ENCODE data around the gene PRMT7. TPM values are rescaled to one million over a fixed set of nuclear protein-coding genes. Genes with fewer than 3 reads are reported as not detected.

PRMT7 gene
- total RNA-seq, 1 experiment from 2014 or later: 40.2 TPM

GRCh38 chr16:68375801-68376536 lies 65.2 kb downstream of the PRMT7 start:
- no peak for DNase-seq (ENCODE audit: low spot score)

- DNase-seq (ENCODE audit: low spot score): no peak
These were observed 65.8 kb downstream of the PRMT7 start for GRCh38 chr16:68376590-68376989.

GRCh38 chr16:68377221-68377620 lies 66.4 kb downstream of the PRMT7 start:
- no peak for DNase-seq (ENCODE audit: low spot score)

GRCh38 chr16:68377667-68378393 lies 67.0 kb downstream of the PRMT7 start:
- DNase-seq (ENCODE audit: low spot score): no peak

- DNase-seq (ENCODE audit: low spot score): no peak
These were observed 67.9 kb downstream of the PRMT7 start for GRCh38 chr16:68378436-68379415.

GRCh38 chr16:68379472-68380347 lies 68.9 kb downstream of the PRMT7 start:
- no peak for DNase-seq (ENCODE audit: low spot score)

GRCh38 chr16:68380348-68380670 lies 69.5 kb downstream of the PRMT7 start:
- DNase-seq (ENCODE audit: low spot score): no peak

GRCh38 chr16:68380676-68381362 lies 70.0 kb downstream of the PRMT7 start:
- no peak for DNase-seq (ENCODE audit: low spot score)

- DNase-seq (ENCODE audit: low spot score): no peak
These were observed 70.5 kb downstream of the PRMT7 start for GRCh38 chr16:68381363-68381724.

GRCh38 chr16:68382296-68382718 lies 71.5 kb downstream of the PRMT7 start:
- no peak for DNase-seq (ENCODE audit: low spot score)

GRCh38 chr16:68383858-68384257 lies 73.0 kb downstream of the PRMT7 start:
- no peak for DNase-seq (ENCODE audit: low spot score)

- no peak for DNase-seq (ENCODE audit: low spot score)
These were observed 73.7 kb downstream of the PRMT7 start for GRCh38 chr16:68384288-68385161.

GRCh38 chr16:68385371-68385770 lies 74.6 kb downstream of the PRMT7 start:
- no peak for DNase-seq (ENCODE audit: low spot score)

- DNase-seq (ENCODE audit: low spot score): no peak
These were observed 75.8 kb downstream of the PRMT7 start for GRCh38 chr16:68386628-68387027.

GRCh38 chr16:68387301-68387700 lies 76.5 kb downstream of the PRMT7 start:
- no peak for DNase-seq (ENCODE audit: low spot score)

GRCh38 chr16:68388124-68388523 lies 77.3 kb downstream of the PRMT7 start:
- no peak for DNase-seq (ENCODE audit: low spot score)

- DNase-seq (ENCODE audit: low spot score): no peak
These were observed 78.2 kb downstream of the PRMT7 start for GRCh38 chr16:68389006-68389405.

GRCh38 chr16:68389750-68390371 lies 79.0 kb downstream of the PRMT7 start:
- DNase-seq (ENCODE audit: low spot score): no peak

GRCh38 chr16:68393333-68393732 lies 82.5 kb downstream of the PRMT7 start:
- no peak for DNase-seq (ENCODE audit: low spot score)

All from A172 (cell line).